ENCODE results near the gene OXCT2.

DNA sequence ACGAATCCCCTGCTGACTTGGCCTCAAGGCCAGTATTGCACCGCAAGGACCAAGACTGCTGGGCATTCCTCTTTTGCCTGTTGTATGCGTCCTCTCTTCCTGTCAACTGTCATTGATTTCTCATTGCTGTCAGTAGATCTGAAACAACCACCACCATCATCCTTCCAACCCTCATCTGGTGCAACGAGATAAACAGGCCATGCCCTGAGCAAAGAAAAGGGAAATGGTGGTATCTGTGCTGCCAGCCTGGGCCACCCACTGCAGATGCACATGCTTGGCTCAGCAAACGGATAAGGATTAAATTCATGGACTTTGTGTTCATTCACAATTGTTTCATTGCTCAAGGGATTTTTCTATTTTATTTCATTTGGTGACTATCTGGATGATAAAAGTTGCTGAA is 13.6 kb downstream of the OXCT2 start:
- TF ChIP-seq, protein P1, sequence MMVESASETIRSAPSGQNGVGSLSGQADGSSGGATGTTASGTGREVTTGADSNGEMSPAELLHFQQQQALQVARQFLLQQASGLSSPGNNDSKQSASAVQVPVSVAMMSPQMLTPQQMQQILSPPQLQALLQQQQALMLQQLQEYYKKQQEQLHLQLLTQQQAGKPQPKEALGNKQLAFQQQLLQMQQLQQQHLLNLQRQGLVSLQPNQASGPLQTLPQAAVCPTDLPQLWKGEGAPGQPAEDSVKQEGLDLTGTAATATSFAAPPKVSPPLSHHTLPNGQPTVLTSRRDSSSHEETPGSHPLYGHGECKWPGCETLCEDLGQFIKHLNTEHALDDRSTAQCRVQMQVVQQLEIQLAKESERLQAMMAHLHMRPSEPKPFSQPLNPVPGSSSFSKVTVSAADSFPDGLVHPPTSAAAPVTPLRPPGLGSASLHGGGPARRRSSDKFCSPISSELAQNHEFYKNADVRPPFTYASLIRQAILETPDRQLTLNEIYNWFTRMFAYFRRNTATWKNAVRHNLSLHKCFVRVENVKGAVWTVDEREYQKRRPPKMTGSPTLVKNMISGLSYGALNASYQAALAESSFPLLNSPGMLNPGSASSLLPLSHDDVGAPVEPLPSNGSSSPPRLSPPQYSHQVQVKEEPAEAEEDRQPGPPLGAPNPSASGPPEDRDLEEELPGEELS (CRISPR knock-in tag; IDR thresholded peaks at IDR 0.05): no peak
- TF ChIP-seq SP1 (CRISPR knock-in tag; conservative IDR thresholded peaks at IDR 0.05) (no peak), ESRRA (CRISPR knock-in tag; IDR thresholded peaks at IDR 0.05; ENCODE audit: borderline replicate concordance) (no peak), TP53 (CRISPR knock-in tag; IDR thresholded peaks at IDR 0.05) (no peak), FOXJ3 (CRISPR knock-in tag; IDR thresholded peaks at IDR 0.05; ENCODE audit: borderline replicate concordance) (no peak), JAZF1 (CRISPR knock-in tag; IDR thresholded peaks at IDR 0.05) (no peak), NFYB (CRISPR knock-in tag; conservative IDR thresholded peaks at IDR 0.05; ENCODE audit: low read depth) (no peak)
- TF ChIP-seq, protein P2, sequence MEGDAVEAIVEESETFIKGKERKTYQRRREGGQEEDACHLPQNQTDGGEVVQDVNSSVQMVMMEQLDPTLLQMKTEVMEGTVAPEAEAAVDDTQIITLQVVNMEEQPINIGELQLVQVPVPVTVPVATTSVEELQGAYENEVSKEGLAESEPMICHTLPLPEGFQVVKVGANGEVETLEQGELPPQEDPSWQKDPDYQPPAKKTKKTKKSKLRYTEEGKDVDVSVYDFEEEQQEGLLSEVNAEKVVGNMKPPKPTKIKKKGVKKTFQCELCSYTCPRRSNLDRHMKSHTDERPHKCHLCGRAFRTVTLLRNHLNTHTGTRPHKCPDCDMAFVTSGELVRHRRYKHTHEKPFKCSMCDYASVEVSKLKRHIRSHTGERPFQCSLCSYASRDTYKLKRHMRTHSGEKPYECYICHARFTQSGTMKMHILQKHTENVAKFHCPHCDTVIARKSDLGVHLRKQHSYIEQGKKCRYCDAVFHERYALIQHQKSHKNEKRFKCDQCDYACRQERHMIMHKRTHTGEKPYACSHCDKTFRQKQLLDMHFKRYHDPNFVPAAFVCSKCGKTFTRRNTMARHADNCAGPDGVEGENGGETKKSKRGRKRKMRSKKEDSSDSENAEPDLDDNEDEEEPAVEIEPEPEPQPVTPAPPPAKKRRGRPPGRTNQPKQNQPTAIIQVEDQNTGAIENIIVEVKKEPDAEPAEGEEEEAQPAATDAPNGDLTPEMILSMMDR (IDR thresholded peaks at IDR 0.05): no peak
- TF ChIP-seq, protein P3, sequence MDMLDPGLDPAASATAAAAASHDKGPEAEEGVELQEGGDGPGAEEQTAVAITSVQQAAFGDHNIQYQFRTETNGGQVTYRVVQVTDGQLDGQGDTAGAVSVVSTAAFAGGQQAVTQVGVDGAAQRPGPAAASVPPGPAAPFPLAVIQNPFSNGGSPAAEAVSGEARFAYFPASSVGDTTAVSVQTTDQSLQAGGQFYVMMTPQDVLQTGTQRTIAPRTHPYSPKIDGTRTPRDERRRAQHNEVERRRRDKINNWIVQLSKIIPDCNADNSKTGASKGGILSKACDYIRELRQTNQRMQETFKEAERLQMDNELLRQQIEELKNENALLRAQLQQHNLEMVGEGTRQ (CRISPR knock-in tag; IDR thresholded peaks at IDR 0.05): no peak
- TF ChIP-seq, protein P4, sequence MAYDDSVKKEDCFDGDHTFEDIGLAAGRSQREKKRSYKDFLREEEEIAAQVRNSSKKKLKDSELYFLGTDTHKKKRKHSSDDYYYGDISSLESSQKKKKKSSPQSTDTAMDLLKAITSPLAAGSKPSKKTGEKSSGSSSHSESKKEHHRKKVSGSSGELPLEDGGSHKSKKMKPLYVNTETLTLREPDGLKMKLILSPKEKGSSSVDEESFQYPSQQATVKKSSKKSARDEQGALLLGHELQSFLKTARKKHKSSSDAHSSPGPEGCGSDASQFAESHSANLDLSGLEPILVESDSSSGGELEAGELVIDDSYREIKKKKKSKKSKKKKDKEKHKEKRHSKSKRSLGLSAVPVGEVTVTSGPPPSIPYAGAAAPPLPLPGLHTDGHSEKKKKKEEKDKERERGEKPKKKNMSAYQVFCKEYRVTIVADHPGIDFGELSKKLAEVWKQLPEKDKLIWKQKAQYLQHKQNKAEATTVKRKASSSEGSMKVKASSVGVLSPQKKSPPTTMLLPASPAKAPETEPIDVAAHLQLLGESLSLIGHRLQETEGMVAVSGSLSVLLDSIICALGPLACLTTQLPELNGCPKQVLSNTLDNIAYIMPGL (CRISPR knock-in tag; IDR thresholded peaks at IDR 0.05): no peak
- TF ChIP-seq, protein P5, sequence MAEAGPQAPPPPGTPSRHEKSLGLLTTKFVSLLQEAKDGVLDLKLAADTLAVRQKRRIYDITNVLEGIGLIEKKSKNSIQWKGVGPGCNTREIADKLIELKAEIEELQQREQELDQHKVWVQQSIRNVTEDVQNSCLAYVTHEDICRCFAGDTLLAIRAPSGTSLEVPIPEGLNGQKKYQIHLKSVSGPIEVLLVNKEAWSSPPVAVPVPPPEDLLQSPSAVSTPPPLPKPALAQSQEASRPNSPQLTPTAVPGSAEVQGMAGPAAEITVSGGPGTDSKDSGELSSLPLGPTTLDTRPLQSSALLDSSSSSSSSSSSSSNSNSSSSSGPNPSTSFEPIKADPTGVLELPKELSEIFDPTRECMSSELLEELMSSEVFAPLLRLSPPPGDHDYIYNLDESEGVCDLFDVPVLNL (CRISPR knock-in tag; IDR thresholded peaks at IDR 0.05; ENCODE audit: borderline replicate concordance, low read depth): no peak
- TF ChIP-seq, protein P6, sequence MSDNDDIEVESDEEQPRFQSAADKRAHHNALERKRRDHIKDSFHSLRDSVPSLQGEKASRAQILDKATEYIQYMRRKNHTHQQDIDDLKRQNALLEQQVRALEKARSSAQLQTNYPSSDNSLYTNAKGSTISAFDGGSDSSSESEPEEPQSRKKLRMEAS (CRISPR knock-in tag; IDR thresholded peaks at IDR 0.05): no peak
